ENCODE data around the gene MCMBP. TPM values are rescaled to one million over a fixed set of nuclear protein-coding genes. Genes with fewer than 3 reads are reported as not detected.

Gene MCMBP
- total RNA-seq, 2 donors from 2014 or later: 32.9 to 34.4 TPM

DNA sequence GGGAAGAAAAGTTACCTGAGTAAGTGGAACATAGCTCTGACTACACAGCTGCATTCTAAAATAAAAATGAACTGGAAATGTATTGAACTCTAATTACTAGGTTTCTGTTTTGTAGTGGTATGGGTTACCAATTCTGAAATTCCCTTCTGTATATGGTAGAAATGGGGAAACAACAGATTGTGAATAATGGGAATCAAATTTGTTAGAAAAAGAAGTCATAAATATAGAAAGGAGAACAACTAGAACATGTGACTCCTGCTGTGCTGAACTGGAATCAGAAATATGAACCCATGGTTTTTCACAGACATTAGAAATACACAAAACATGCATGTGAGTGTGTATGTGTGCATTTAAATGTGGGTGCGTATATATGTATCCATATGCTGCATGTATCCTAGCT is 27.0 kb downstream of the MCMBP start:
- Mint-ChIP-seq H3K36me3 (ENCODE audit: low read depth) (peaks cover 11% of the 10 kb centered on the region), H3K4me1 (peaks cover 4% of the 10 kb centered on the region), H3K27me3 (no peaks in the 10 kb centered on the region), H3K4me3 (no peak overlapping the region), H3K27ac (peak overlapping the region; percentile 21)
- H3K9me3 ChIP-seq (ENCODE audit: control insufficient read depth, low read length, poor library complexity, severe bottlenecking): no peaks in the 10 kb centered on the region
- ATAC-seq: no peak
- DNase-seq: no peak

DNA sequence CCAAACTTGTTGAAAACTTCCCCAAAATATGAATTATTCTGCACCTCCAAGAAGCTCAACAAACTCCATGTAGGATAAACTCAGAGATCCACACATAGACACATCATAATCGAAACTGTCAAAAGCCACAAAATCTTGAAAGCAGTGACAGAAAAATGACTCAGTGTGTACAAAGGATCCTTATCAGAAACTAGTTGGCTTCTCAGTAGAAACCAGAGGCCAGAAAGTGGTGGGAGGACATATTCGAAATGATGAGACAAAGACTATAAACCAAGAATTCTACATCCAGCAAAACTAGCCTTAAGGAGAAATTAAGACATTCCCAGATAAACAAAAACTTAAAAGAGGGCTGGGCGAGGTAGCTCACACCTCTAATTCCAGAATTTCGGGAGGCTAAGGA is 38.5 kb downstream of the MCMBP start:
- peak overlapping the region; percentile 68 for H3K27ac Mint-ChIP-seq
- no peaks in the 10 kb centered on the region for H3K27me3 Mint-ChIP-seq
- ATAC-seq (no peak), DNase-seq (no peak)
- H3K4me3 Mint-ChIP-seq: no peak overlapping the region
- H3K9me3 ChIP-seq (ENCODE audit: control insufficient read depth, low read length, poor library complexity, severe bottlenecking): no peaks in the 10 kb centered on the region
- H3K36me3 Mint-ChIP-seq (ENCODE audit: low read depth): no peaks in the 10 kb centered on the region
- H3K4me1 Mint-ChIP-seq: peaks cover 6% of the 10 kb centered on the region

DNA sequence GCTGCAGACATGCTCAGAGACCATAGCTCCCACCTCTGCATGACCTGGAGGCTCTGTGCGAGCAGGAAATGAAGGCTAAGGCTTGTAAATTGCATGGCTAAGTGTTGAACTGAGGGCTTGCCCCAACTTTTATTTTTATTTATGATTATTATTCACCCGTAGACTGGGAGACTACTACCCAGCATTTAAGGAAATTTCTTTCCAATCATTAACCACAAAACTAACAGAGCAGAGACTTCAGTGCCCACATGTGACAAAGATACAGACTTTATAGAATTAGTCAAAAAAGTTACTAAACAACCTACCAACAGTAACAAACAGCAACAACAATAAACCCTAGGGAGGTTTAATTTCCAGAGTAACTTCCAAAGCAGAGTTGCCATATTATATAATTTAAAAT is 39.7 kb downstream of the MCMBP start:
- Mint-ChIP-seq H3K36me3 (ENCODE audit: low read depth) (no peaks in the 10 kb centered on the region), H3K4me3 (no peak overlapping the region), H3K4me1 (peaks cover 6% of the 10 kb centered on the region), H3K27me3 (no peaks in the 10 kb centered on the region), H3K27ac (peak overlapping the region; percentile 68)
- ATAC-seq (no peak), DNase-seq (no peak)
- no peaks in the 10 kb centered on the region for H3K9me3 ChIP-seq (ENCODE audit: control insufficient read depth, low read length, poor library complexity, severe bottlenecking)

DNA sequence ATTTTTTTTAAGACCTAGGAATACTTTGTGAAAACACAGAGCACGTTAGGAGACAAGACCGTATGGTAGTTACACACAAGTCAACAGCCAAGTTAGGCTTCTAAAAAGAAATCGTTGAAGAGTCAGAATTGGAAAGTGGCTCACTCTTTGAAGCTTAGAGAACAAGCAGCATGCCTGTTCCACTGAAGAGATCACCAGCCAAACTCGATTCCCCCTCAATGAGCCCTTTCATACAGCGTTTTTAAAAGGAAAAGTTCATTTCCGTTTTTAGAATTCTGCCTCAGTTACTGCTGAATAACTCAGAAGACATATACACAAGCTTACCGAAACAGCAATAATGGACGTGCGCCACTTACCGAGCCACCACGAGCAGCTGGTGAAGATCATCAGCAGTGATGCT is 41.0 kb downstream of the MCMBP start:
- no peaks in the 10 kb centered on the region for H3K27me3 Mint-ChIP-seq
- no peak for ATAC-seq
- no peaks in the 10 kb centered on the region for H3K9me3 ChIP-seq (ENCODE audit: control insufficient read depth, low read length, poor library complexity, severe bottlenecking)
- DNase-seq: no peak
- H3K27ac Mint-ChIP-seq: no peak overlapping the region
- peaks cover 4% of the 10 kb centered on the region for H3K4me1 Mint-ChIP-seq
- no peaks in the 10 kb centered on the region for H3K36me3 Mint-ChIP-seq (ENCODE audit: low read depth)
- no peak overlapping the region for H3K4me3 Mint-ChIP-seq

DNA sequence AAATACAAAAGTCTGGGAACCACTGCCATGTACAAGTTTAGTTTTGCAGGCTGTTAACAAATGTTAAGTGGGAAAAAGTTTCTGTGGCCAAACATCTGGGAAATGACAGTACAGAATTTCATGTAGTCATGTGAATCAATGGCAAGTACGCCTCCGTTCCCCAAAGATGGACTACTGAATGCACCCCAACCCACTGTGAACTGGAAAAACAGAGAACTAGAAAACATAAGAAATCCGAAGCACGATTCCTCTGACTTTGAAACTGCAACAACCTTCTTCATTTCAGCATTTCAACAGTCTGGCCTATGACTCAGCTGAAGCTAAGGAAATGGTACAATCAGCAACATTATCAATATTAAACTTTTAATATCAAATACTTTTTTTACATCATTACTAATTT is 41.8 kb downstream of the MCMBP start:
- H3K27me3 Mint-ChIP-seq: no peaks in the 10 kb centered on the region
- H3K27ac Mint-ChIP-seq: no peak overlapping the region
- no peaks in the 10 kb centered on the region for H3K36me3 Mint-ChIP-seq (ENCODE audit: low read depth)
- no peak overlapping the region for H3K4me3 Mint-ChIP-seq
- H3K4me1 Mint-ChIP-seq: peaks cover 4% of the 10 kb centered on the region
- H3K9me3 ChIP-seq (ENCODE audit: control insufficient read depth, low read length, poor library complexity, severe bottlenecking): no peaks in the 10 kb centered on the region
- DNase-seq (no peak), ATAC-seq (no peak)

DNA sequence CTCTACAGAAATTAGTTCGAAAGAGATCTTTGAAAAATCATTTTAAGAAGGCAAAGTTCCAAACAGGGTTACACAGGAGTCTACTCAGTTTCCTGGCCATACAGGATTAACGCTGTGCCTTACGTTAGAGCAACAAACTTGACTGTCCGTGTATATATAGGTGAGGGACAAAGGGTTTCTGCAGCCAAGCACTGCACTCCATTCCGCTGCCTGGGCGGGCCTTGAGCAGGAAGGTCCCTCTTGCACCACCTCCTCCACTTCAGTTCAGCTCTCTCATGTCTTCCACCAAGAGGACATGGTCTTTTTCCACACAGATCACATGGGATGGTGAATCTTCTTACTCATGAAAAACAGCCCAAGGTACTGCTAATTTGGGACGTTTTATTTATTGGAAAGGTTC is 43.2 kb downstream of the MCMBP start:
- ATAC-seq (no peak), DNase-seq (no peak)
- Mint-ChIP-seq H3K4me1 (peaks cover 2% of the 10 kb centered on the region), H3K27ac (peak overlapping the region; percentile 77), H3K36me3 (ENCODE audit: low read depth) (no peaks in the 10 kb centered on the region), H3K4me3 (no peak overlapping the region), H3K27me3 (no peaks in the 10 kb centered on the region)
- H3K9me3 ChIP-seq (ENCODE audit: control insufficient read depth, low read length, poor library complexity, severe bottlenecking): no peaks in the 10 kb centered on the region

DNA sequence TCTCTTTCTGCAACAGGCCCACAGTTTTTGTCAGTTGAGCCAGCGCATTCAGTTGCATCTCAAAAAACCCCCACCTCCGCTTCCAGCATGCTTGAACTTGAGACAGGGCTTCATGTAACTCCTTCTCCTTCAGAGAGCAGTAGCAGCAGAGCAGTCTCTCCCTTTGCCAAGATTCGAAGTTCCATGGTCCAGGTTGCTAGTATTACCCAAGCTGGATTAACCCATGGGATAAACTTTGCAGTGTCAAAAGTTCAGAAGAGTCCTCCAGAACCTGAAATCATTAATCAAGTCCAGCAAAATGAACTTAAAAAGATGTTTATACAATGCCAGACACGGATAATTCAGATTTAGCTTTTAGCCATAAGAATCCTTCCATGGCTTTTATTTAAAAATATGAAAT is 45.2 kb downstream of the MCMBP start:
- Mint-ChIP-seq H3K4me1 (no peaks in the 10 kb centered on the region), H3K27ac (no peak overlapping the region), H3K27me3 (no peaks in the 10 kb centered on the region), H3K4me3 (no peak overlapping the region), H3K36me3 (ENCODE audit: low read depth) (no peaks in the 10 kb centered on the region)
- no peak for ATAC-seq
- DNase-seq: no peak
- H3K9me3 ChIP-seq (ENCODE audit: control insufficient read depth, low read length, poor library complexity, severe bottlenecking): no peaks in the 10 kb centered on the region

DNA sequence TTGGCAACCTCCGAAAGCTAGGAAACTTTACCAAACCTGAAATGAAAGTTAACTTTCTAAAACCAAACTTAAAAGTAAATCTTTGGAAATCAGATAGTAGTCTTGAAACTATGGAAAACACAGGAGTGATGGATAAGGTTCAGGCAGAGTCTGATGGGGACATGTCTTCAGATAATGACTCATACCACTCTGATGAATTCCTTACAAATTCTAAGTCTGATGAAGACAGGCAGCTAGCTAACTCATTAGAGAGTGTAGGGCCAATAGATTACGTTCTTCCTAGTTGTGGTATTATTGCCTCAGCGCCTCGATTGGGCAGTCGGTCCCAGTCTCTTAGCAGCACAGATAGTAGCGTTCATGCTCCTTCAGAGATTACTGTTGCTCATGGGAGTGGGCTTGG is 45.9 kb downstream of the MCMBP start:
- H3K9me3 ChIP-seq (ENCODE audit: control insufficient read depth, low read length, poor library complexity, severe bottlenecking): no peaks in the 10 kb centered on the region
- Mint-ChIP-seq H3K27me3 (no peaks in the 10 kb centered on the region), H3K4me1 (no peaks in the 10 kb centered on the region), H3K4me3 (no peak overlapping the region), H3K27ac (no peak overlapping the region), H3K36me3 (ENCODE audit: low read depth) (no peaks in the 10 kb centered on the region)
- ATAC-seq (no peak), DNase-seq (no peak)

DNA sequence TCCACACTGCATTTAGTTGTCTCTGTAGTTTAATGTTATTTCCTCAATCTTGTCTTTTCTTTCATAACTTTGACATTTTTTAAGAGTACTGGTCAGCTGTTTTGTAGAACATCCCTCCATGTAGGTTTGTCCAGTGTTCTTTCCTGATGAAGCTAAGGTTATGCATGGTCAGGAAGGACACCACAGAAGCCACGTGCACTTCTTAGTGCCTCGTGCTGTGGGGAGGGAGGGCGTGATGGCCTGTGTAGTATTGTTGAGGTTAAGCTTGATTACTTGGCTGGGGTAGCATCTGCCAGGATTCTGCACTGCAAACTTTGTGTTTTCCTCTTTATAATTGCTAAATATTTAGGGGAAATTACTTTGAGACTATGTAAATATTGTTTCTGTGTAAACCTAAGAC is 48.3 kb downstream of the MCMBP start:
- Mint-ChIP-seq H3K36me3 (ENCODE audit: low read depth) (no peaks in the 10 kb centered on the region), H3K27me3 (no peaks in the 10 kb centered on the region), H3K27ac (peak overlapping the region; percentile 37), H3K4me1 (peaks cover 3% of the 10 kb centered on the region), H3K4me3 (no peak overlapping the region)
- H3K9me3 ChIP-seq (ENCODE audit: control insufficient read depth, low read length, poor library complexity, severe bottlenecking): no peaks in the 10 kb centered on the region
- no peak for DNase-seq
- no peak for ATAC-seq

DNA sequence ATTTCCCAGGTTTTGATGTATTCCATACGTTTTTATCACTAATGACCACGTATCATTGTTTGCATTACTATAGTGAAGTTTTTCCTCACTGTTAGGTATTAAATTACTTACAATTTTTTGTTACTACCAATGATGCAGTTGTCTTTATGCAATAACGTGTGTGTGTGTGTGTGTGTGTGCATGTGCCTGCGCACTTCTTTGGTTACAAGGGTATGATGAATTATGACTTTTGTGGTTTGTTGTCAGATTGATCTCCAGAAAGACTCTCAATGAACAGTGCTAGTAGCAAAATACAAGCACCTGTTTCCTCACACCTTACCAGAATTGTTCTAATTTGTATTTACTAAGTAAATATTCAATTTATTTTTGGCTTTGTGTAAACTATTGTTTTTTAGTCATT is 51.5 kb downstream of the MCMBP start:
- no peaks in the 10 kb centered on the region for H3K36me3 Mint-ChIP-seq (ENCODE audit: low read depth)
- no peaks in the 10 kb centered on the region for H3K27me3 Mint-ChIP-seq
- no peak for ATAC-seq
- H3K27ac Mint-ChIP-seq: no peak overlapping the region
- H3K4me3 Mint-ChIP-seq: no peak overlapping the region
- DNase-seq: no peak
- no peaks in the 10 kb centered on the region for H3K9me3 ChIP-seq (ENCODE audit: control insufficient read depth, low read length, poor library complexity, severe bottlenecking)
- peaks cover 3% of the 10 kb centered on the region for H3K4me1 Mint-ChIP-seq

DNA sequence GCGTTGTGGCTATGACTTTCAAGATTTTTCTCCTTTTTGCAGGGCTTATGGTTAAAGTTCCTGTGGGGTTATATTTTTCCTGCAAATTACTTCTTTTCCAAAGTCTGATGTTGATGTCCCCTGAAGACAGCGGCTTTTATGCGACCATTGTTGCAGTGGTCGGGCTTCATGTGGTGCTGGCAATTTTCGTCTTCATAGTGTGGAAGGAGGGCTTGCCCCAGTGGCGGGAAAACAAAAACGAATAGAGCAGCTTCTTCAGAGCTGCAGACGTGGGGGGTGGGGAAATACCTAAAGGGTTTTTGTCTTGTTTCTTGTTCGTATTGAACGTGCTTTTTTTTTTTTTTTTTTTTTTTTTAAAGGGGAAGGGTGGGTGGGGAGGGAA is 53.8 kb downstream of the MCMBP start:
- ATAC-seq (no peak), DNase-seq (no peak)
- Mint-ChIP-seq H3K36me3 (ENCODE audit: low read depth) (peaks cover 3% of the 10 kb centered on the region), H3K27ac (no peak overlapping the region), H3K4me3 (peak overlapping the region; percentile 19), H3K4me1 (peaks cover 6% of the 10 kb centered on the region), H3K27me3 (no peaks in the 10 kb centered on the region)
- no peaks in the 10 kb centered on the region for H3K9me3 ChIP-seq (ENCODE audit: control insufficient read depth, low read length, poor library complexity, severe bottlenecking)

DNA sequence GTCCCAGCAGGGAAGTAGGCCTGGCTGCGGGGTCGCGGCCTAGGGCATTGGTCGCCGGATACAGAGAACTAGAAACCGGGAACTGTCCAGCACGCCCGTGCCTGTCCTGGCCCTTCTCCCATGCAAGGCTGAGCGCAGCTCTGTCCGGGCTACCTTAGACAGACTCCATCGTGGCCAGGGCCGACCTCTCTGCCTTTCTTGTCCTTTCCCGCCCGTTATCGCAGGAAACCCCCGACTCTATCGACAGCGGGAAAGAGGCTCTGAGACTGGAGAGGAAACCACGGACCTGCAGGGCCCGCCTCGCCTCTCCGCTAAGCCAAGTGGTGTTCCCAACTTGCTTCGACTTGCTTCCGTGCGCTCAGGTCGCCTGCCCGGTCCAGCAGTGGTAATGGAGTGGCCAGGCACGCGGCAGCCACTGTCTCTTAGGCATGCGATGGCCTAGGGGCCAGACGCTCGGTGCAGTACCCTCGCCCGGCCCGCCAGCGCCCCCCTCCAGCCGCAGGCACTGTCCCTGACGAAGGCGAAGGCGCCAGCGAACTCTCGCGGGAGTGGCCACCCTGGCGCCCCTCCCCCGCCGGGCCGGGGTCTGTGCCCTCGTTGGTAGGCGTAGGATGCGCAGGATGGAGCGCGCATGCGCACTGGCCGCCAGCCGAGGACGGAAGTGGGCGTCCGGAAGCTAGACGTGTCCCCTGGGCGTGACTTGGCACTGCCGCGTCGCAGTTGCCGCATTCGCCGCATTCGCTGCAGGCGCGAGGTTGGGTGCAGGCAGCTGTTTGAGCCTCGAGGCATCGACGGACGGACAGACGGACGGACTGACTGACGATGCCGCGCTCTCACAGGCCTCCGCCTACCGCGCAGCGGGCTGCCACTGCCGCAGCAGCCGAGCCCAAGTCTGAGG is 54.4 kb downstream of the MCMBP start:
- ATAC-seq (peak; percentile 47), DNase-seq (peak in 2 of 3 donors; percentile 7 to 10)
- no peak overlapping the region for H3K4me3 Mint-ChIP-seq
- no peaks in the 10 kb centered on the region for H3K9me3 ChIP-seq (ENCODE audit: control insufficient read depth, low read length, poor library complexity, severe bottlenecking)
- no peak overlapping the region for H3K27ac Mint-ChIP-seq
- peaks cover 3% of the 10 kb centered on the region for H3K36me3 Mint-ChIP-seq (ENCODE audit: low read depth)
- no peaks in the 10 kb centered on the region for H3K27me3 Mint-ChIP-seq
- peaks cover 6% of the 10 kb centered on the region for H3K4me1 Mint-ChIP-seq

DNA sequence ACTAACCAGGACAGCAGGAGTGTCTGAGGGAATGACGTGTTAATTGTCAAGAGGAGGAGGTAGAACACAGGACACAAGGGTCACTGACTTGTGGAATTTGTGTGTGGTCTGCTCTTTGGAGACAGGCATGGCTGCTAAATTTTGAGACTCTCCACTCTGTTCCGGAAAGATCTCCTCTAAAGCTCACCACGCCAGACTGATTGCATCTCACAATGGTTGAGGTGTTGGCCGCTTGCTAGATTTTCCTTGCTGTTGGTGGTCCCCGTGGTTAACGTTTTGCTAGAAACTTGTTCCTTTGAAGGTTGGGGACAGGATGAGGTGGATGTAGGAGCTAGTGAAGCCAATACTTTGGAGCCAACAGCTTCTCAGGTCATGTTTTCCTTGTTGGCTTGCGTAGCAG is 57.0 kb downstream of the MCMBP start:
- H3K4me3 Mint-ChIP-seq: no peak overlapping the region
- H3K9me3 ChIP-seq (ENCODE audit: control insufficient read depth, low read length, poor library complexity, severe bottlenecking): no peaks in the 10 kb centered on the region
- ATAC-seq (no peak), DNase-seq (no peak)
- peaks cover 3% of the 10 kb centered on the region for H3K36me3 Mint-ChIP-seq (ENCODE audit: low read depth)
- no peaks in the 10 kb centered on the region for H3K27me3 Mint-ChIP-seq
- peak overlapping the region; percentile 6 for H3K27ac Mint-ChIP-seq
- peaks cover 6% of the 10 kb centered on the region for H3K4me1 Mint-ChIP-seq

DNA sequence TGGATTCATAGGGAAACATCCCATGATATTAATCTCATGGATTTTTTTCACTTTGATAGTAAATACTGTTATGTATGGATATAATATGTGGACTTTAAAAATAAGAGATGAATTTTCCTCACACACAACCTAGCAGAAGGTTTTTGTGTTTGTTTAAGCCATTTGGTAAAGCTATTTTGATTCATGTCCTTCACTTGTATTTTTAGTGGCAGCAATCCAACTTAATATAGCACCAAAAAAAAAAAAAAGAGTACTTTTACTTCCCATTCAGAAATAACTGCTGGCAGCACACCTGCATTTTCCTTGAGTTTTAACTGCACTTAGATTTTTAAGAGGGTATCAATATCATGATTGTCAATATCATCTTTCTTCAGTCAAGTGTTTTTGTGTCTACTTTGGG is 60.0 kb downstream of the MCMBP start:
- H3K4me3 Mint-ChIP-seq: no peak overlapping the region
- H3K27ac Mint-ChIP-seq: no peak overlapping the region
- peaks cover 3% of the 10 kb centered on the region for H3K36me3 Mint-ChIP-seq (ENCODE audit: low read depth)
- no peak for DNase-seq
- H3K9me3 ChIP-seq (ENCODE audit: control insufficient read depth, low read length, poor library complexity, severe bottlenecking): no peaks in the 10 kb centered on the region
- no peak for ATAC-seq
- H3K27me3 Mint-ChIP-seq: no peaks in the 10 kb centered on the region
- peaks cover 6% of the 10 kb centered on the region for H3K4me1 Mint-ChIP-seq
